Psoas muscle (tissue), 8 donors: ENCODE measurements around the gene C10orf143. TPM values are rescaled to one million over a fixed set of nuclear protein-coding genes. Genes with fewer than 3 reads are reported as not detected.

Experiments
- ATAC-seq, 4 donors: fragments of 200-7000 bp; cut with Tn5 transposase; one replicate each; pipeline ENCODE4 v1.9.1; 2020; ENCODE audit warnings: moderate library complexity in 3 of 4, mild to moderate bottlenecking in 2 of 4
- DNase-seq, 2 donors: peaks; one replicate each; pipeline ENCODE4 v3.0.0-alpha.2; 2020
- H3K27ac ChIP-seq: fragments of 200-600 bp; one replicate; pipeline ENCODE4 v1.8.0; 2022
- H3K27me3 ChIP-seq, 3 donors: fragments of 200-600 bp in 1 of 3; one replicate each; pipeline versions ENCODE4 v1.6.1 to v1.8.0; 2013 to 2022; ENCODE audit warnings: low read length in 2 of 3, mild to moderate bottlenecking in 2 of 3, moderate library complexity in 1 of 3; ENCODE audit not compliant: insufficient read depth in 3 of 3
- H3K36me3 ChIP-seq, 2 donors: fragments of 200-600 bp in 1 of 2; one replicate each; pipeline versions ENCODE4 v1.6.1 to v1.8.0; 2013 to 2022; ENCODE audit warnings: low read depth in 1 of 2, mild to moderate bottlenecking in 1 of 2, moderate library complexity in 1 of 2; ENCODE audit not compliant: insufficient read depth in 1 of 2
- H3K4me1 ChIP-seq: fragments of 200-600 bp; one replicate; pipeline ENCODE4 v1.8.0; 2022
- H3K4me3 ChIP-seq: fragments of 200-600 bp; one replicate; pipeline ENCODE4 v1.8.0; 2022; ENCODE audit warnings: mild to moderate bottlenecking
- H3K9me3 ChIP-seq: fragments of 200-600 bp; one replicate; pipeline ENCODE4 v1.8.0; 2022
- CTCF ChIP-seq: fragments of 200-600 bp; IDR thresholded peaks from one replicate; pipeline ENCODE4 v1.8.0; 2022; ENCODE audit warnings: antibody characterized with exemption
- WGBS, 3 donors: extraction: QIAGEN DNeasy Blood & Tissue Kit; methylation state at CpG; one replicate each; pipeline versions ENCODE4 v1.1.6 to v1.1.7; 2013; 5-methylcytosine and 5-hydroxymethylcytosine counted together
- intact Hi-C, 2 donors: fragments of 100-400 bp; cut with DNase I; formaldehyde crosslinking; loops; one replicate each; pipeline versions ENCODE4 v1.11.0 to v1.14.2; 2022
- polyA plus RNA-seq, 3 donors: library from polyadenylated mRNA; stranded (reverse); fragments of 200-250 nt; gene quantifications; one replicate each; pipeline ENCODE4 v1.2.3, GENCODE V29; 2013
- total RNA-seq, 4 donors: library from RNA; stranded (reverse); fragmentation: NEBNext Ultra II Directional in 2 of 4; extraction: Animal tissue kit (Norgen Biotek cat#: 25700) in 2 of 4; gene quantifications; one replicate each; pipeline versions ENCODE4 v1.2.1 to v1.2.4, GENCODE V29; 2021 to 2023
- donor health status: healthy with polysubstance abuse.
- donor health status: DM: no; HTN: no; CAD: no; lungs with moderate emphysema.
- donor health status: Bipolar disorder and iron deficiency.
- donor health status: healthy.
- donor health status: DM: yes; HTN: yes; CAD: no.
- donor health status: DM: no; HTN: no; CAD: no.
- donor health status: DM: no; HTN: no; CAD: no.
- donor health status: DM: yes; HTN: yes; CAD: no.

The C10orf143 gene
- total and polyA plus RNA-seq, 7 donors: 3.3 to 5.1 (median 4.7) TPM

GRCh38 chr10:130041451-130042371 is 68.9 kb downstream of the C10orf143 start:
- Histone ChIP-seq H3K27ac (no peak overlapping the region), H3K4me3 (no peak overlapping the region), H3K36me3 (no peaks in the 10 kb centered on the region), H3K27me3 (peaks cover 0 to 4% (median 0%) of the 10 kb centered on the region in 3 donors), H3K9me3 (no peaks in the 10 kb centered on the region), H3K4me1 (no peaks in the 10 kb centered on the region)
- intact Hi-C loops: no loop called here
- TF ChIP-seq CTCF: no peak
- ATAC-seq (no peak), DNase-seq (no peak)
- 70 to 82% (median 74%) methylated on average over 10 of the region's 10 CpGs for WGBS, 3 donors

- DNase-seq: no peak
- Histone ChIP-seq H3K36me3 (no peaks in the 10 kb centered on the region), H3K27me3 (peaks cover 0 to 4% (median 0%) of the 10 kb centered on the region in 3 donors), H3K27ac (no peak overlapping the region), H3K4me3 (no peak overlapping the region), H3K9me3 (no peaks in the 10 kb centered on the region), H3K4me1 (no peaks in the 10 kb centered on the region)
- ATAC-seq: no peak
- WGBS, 3 donors: 84 to 94% (median 91%) methylated on average over 12 of the region's 12 CpGs
- no peak for TF ChIP-seq CTCF
- intact Hi-C loops: no loop called here
Observed at GRCh38 chr10:130040817-130041330, 69.8 kb downstream of the C10orf143 start.

- intact Hi-C loops: no loop called here
- Histone ChIP-seq H3K36me3 (no peaks in the 10 kb centered on the region), H3K4me1 (no peaks in the 10 kb centered on the region), H3K27me3 (peaks cover 0 to 4% (median 0%) of the 10 kb centered on the region in 3 donors), H3K4me3 (no peak overlapping the region), H3K9me3 (no peaks in the 10 kb centered on the region), H3K27ac (no peak overlapping the region)
- WGBS, 3 donors: 87 to 89% (median 87%) methylated on average over 11 of the region's 11 CpGs
- no peak for DNase-seq
- no peak for TF ChIP-seq CTCF
- no peak for ATAC-seq
Observed at GRCh38 chr10:130040351-130040750, 70.3 kb downstream of the C10orf143 start.

- H3K9me3 ChIP-seq: no peaks in the 10 kb centered on the region
- no peak for DNase-seq
- intact Hi-C loops: no loop called here
- no peak for TF ChIP-seq CTCF
- no peak for ATAC-seq
- no peaks in the 10 kb centered on the region for H3K36me3 ChIP-seq
- no peak overlapping the region for H3K27ac ChIP-seq
- WGBS, 3 donors: 77 to 85% (median 79%) methylated on average over 9 of the region's 9 CpGs
- H3K27me3 ChIP-seq: peaks cover 0 to 4% (median 0%) of the 10 kb centered on the region in 3 donors
- no peak overlapping the region for H3K4me3 ChIP-seq
- no peaks in the 10 kb centered on the region for H3K4me1 ChIP-seq
Observed at GRCh38 chr10:130039141-130039540, 71.5 kb downstream of the C10orf143 start.
